GM12878 (cell line): ENCODE measurements around the gene NUDT3.

Experiments used
- CEBPB ChIP-seq, 2 experiments: fragments of 150-350 bp in 1 of 2; IDR thresholded peaks; 2 replicates each; pipeline ENCODE4 v1.6.1; 2012 to 2014; ENCODE audit warnings: low read depth in 2 of 2, low read length in 2 of 2, borderline replicate concordance in 1 of 2, inconsistent platforms in 1 of 2
- MXI1 ChIP-seq: fragments of 150-350 bp; IDR thresholded peaks from 2 replicates; pipeline ENCODE4 v1.6.1; 2011; ENCODE audit warnings: low read depth, mild to moderate bottlenecking, inconsistent platforms, low read length, improper control_type of control experiment
- NFYA ChIP-seq: IDR thresholded peaks from 2 replicates; pipeline ENCODE4 v1.6.1; 2011; ENCODE audit warnings: low read depth, mild to moderate bottlenecking, low read length, improper control_type of control experiment, borderline replicate concordance
- POLR2AphosphoS5 ChIP-seq: IDR thresholded peaks from 2 replicates; pipeline ENCODE4 v1.6.1; 2011; ENCODE audit warnings: mild to moderate bottlenecking, low read length, inconsistent platforms
- RCOR1 ChIP-seq: conservative IDR thresholded peaks from 2 replicates; pipeline ENCODE4 v1.6.1; 2012; ENCODE audit warnings: low read depth, low read length, improper control_type of control experiment
- SREBF1 ChIP-seq: IDR thresholded peaks from 2 replicates; pipeline ENCODE4 v1.6.1; 2012; ENCODE audit warnings: mild to moderate bottlenecking, low read length
- TF ChIP-seq, protein P1 (sequence below): IDR thresholded peaks from 2 replicates; pipeline ENCODE4 v1.6.1; 2012; ENCODE audit warnings: improper control_type of control experiment, low read depth, low read length; ENCODE audit not compliant: insufficient replicate concordance

DNA sequence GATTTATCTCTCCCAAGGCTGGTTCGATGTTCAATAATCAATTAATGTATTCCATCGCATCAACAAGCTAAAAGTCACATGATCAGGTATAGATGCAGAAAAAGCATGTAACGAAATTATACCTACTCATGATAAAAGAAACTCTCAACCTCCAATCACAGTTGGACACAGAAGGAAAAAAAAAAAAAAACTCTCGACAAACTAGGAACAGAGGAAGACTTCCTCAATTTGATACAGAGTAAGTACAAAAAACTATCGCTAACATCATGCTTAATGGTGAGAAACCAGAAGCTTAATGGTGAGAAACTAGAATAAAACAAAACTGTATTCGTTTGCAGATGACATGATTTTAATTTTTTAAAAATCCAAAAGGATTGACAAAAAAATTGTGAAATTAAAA, 81.7 kb downstream of the NUDT3 start:
- TF ChIP-seq RCOR1 (no peak), NFYA (no peak), POLR2AphosphoS5 (no peak), SREBF1 (no peak), CEBPB (IDR thresholded peaks at IDR 0.05; ENCODE audit: borderline replicate concordance in 1 of 2, low read depth in 2 of 2, low read length in 2 of 2) (no peak), MXI1 (no peak)
- TF ChIP-seq, protein P1, sequence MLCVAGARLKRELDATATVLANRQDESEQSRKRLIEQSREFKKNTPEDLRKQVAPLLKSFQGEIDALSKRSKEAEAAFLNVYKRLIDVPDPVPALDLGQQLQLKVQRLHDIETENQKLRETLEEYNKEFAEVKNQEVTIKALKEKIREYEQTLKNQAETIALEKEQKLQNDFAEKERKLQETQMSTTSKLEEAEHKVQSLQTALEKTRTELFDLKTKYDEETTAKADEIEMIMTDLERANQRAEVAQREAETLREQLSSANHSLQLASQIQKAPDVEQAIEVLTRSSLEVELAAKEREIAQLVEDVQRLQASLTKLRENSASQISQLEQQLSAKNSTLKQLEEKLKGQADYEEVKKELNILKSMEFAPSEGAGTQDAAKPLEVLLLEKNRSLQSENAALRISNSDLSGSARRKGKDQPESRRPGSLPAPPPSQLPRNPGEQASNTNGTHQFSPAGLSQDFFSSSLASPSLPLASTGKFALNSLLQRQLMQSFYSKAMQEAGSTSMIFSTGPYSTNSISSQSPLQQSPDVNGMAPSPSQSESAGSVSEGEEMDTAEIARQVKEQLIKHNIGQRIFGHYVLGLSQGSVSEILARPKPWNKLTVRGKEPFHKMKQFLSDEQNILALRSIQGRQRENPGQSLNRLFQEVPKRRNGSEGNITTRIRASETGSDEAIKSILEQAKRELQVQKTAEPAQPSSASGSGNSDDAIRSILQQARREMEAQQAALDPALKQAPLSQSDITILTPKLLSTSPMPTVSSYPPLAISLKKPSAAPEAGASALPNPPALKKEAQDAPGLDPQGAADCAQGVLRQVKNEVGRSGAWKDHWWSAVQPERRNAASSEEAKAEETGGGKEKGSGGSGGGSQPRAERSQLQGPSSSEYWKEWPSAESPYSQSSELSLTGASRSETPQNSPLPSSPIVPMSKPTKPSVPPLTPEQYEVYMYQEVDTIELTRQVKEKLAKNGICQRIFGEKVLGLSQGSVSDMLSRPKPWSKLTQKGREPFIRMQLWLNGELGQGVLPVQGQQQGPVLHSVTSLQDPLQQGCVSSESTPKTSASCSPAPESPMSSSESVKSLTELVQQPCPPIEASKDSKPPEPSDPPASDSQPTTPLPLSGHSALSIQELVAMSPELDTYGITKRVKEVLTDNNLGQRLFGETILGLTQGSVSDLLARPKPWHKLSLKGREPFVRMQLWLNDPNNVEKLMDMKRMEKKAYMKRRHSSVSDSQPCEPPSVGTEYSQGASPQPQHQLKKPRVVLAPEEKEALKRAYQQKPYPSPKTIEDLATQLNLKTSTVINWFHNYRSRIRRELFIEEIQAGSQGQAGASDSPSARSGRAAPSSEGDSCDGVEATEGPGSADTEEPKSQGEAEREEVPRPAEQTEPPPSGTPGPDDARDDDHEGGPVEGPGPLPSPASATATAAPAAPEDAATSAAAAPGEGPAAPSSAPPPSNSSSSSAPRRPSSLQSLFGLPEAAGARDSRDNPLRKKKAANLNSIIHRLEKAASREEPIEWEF, result no peak
